ENCODE measurements around the gene LAX1.
"Not testable (repeated sequence)": the region's sequence is repeated elsewhere in the genome, so short reads cannot be mapped to it uniquely, and the experiment has no call there.

The LAX1 gene

DNA sequence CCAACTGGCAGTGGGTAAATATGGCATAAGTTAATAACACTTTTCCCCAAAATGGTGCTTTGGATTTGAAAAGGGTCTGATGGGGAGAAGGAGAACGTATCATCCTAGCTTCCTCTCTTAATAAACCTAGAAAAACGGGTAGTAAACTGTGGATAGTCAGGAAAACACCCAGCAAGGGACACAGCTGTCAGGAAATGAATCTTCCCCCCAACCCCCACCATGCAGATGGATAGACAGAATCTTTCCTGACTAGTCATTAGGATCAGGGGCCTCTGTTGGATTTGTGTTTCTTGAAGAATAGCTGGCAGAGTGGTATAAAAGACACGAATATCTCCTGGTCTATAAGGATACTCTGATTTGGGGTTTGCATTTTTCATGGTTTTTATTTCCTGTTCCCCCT, 22.5 kb upstream of the LAX1 start:
- no peak overlapping the region for H3K27ac ChIP-seq
- TF ChIP-seq, protein P1, sequence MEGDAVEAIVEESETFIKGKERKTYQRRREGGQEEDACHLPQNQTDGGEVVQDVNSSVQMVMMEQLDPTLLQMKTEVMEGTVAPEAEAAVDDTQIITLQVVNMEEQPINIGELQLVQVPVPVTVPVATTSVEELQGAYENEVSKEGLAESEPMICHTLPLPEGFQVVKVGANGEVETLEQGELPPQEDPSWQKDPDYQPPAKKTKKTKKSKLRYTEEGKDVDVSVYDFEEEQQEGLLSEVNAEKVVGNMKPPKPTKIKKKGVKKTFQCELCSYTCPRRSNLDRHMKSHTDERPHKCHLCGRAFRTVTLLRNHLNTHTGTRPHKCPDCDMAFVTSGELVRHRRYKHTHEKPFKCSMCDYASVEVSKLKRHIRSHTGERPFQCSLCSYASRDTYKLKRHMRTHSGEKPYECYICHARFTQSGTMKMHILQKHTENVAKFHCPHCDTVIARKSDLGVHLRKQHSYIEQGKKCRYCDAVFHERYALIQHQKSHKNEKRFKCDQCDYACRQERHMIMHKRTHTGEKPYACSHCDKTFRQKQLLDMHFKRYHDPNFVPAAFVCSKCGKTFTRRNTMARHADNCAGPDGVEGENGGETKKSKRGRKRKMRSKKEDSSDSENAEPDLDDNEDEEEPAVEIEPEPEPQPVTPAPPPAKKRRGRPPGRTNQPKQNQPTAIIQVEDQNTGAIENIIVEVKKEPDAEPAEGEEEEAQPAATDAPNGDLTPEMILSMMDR (conservative IDR thresholded peaks at IDR 0.05): no peak

DNA sequence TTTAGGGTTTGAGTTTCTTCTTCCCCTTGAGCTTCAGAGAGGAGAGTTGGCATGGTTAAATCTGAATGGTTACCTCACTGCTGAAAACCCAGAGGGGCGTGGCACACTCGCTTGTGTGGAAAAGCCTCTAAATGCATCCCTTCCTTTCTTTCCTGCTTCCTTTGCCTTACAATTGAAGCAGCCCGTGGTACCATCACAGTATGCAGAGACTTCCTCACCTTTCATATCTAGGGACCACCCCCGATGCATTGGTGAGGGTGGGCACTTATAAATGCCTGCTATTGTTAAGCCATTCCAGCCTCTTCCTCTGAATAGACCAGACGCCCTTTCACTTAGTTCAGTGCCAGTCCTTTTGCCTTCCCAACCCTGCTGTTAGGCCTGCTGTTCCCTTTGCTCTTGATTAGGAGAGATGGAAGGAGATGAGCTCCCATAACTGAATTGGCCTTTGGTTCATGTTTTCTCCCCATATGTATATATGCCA, 21.9 kb upstream of the LAX1 start:
- H3K27ac ChIP-seq: no peak overlapping the region
- TF ChIP-seq, protein P1 (conservative IDR thresholded peaks at IDR 0.05): no peak

GRCh38 chr1:203744075-203744972, 20.7 kb upstream of the LAX1 start:
- TF ChIP-seq, protein P1 (conservative IDR thresholded peaks at IDR 0.05): no peak
- no peak overlapping the region for H3K27ac ChIP-seq

DNA sequence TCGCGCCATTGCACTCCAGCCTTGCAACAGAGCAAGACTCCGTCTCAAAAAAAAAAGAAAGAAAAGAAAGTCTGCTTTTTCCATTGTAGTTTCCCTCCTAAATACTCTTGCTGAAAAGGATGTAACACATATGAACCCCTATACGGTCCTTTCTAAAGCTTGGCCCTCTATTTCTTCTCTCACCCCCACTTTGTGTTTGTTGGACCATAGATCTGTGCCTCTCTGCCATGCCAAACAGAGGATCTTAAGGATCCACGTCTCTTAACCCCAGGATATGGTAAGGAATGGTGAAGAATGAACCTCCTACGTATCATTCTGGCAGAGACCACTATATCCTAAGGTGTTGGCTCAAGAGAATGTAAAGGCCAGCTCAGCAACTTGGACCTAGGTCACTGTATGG, 18.7 kb upstream of the LAX1 start:
- no peak overlapping the region for H3K27ac ChIP-seq
- TF ChIP-seq, protein P1 (conservative IDR thresholded peaks at IDR 0.05): no peak

DNA sequence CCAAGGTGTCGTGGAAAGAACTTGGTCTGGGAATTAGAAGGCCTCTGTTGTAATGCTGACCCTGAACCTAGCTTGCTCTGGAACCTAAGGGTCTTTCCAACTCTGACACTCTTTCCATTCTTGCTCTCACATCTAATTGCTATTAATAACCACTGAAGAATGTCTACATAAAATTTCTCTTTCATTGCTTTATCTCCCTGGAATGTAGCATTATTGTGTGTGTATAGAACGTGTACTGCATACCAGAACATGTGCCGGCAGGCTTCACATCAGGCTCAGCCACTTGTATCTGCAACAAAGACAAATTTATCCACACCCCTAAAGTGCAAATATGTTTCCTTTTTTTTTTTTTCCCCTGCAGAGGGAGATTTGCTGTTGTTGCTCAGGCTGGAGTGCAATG, 13.9 kb upstream of the LAX1 start:
- H3K27ac ChIP-seq: no peak overlapping the region
- TF ChIP-seq, protein P1 (conservative IDR thresholded peaks at IDR 0.05): no peak

DNA sequence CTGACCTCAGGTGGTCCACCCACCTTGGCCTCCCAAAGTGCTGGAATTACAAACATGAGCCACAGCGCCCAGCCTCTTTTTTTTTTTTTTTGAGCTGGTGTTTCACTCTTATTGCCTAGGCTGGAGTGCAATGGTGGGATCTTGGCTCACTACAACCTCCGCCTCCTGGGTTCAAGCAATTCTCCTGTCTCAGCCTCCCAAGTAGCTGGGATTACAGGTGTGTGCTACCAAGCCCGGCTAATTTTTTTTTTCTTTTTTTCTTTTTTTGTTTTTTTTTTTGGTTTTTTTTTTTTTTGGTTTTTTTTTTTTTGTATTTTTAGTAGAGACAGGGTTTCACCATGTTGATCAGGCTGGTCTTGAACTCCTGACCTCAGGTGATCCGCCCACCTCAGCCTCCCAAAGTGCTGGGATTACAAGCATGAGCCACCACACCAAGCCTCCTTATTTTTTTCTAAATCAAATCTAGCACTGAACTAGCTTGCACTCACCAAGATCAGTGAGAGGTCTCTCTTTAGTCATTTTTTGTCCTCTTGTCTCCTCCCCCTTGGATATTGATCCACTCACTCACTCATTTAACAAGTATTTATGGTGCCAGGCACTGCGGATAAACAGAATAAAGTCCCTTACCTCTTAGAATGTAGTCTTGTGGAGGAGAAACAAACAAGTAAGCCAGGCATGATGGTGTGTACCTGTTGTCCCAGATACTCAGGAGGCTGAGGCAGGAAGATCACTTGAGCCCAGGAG, 13.2 kb upstream of the LAX1 start:
- H3K27ac ChIP-seq: not testable (repeated sequence)

DNA sequence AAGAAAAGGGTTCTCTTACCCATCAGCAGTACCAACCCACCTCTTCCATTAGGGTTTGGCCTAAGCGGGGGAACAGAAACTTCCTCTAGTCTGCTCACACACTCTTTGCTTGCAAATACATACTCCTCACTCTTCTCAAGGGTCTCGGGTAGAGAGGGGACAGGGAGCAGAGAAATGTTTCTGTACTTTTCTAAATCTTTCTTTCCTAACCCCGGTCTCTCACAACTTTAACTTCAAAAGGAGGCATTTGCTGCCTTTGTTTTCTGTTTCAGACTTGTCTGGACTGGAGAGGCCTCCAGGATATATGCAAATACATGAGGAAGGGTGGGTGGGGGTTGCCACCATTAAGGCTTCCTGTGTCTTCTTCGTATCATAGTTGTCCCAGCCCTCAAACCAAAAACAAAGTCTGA, 10.5 kb upstream of the LAX1 start:
- no peak overlapping the region for H3K27ac ChIP-seq
- TF ChIP-seq, protein P1 (conservative IDR thresholded peaks at IDR 0.05): no peak

Data from VCaP (cell line).